Measurements from ENCODE around the gene FUS.

FUS gene

GRCh38 chr16:31202414-31203375 lies 22.8 kb downstream of the FUS start, which contains the start of gene PYCARD:
PYCARD (minus strand) TSS chr16:31202760; CDS start chr16:31202690, 70 bp downstream.
- DNase-seq (ENCODE audit: low spot score): no peak

- DNase-seq (ENCODE audit: low spot score): no peak
Observed at GRCh38 chr16:31204871-31205666, 25.1 kb downstream of the FUS start.

- DNase-seq (ENCODE audit: low spot score): no peak
Observed at GRCh38 chr16:31206776-31207175, 26.8 kb downstream of the FUS start.

- DNase-seq (ENCODE audit: low spot score): no peak
Observed at GRCh38 chr16:31213342-31213741, 33.4 kb downstream of the FUS start.

GRCh38 chr16:31213877-31214707 lies 34.2 kb downstream of the FUS start, which contains the start of gene TRIM72:
TRIM72 (plus strand) TSS chr16:31214119; CDS start chr16:31214739, 620 bp downstream.
- DNase-seq (ENCODE audit: low spot score): no peak

GRCh38 chr16:31214708-31215286 lies 34.9 kb downstream of the FUS start:
- no peak for DNase-seq (ENCODE audit: low spot score)

GRCh38 chr16:31215287-31216162 lies 35.6 kb downstream of the FUS start:
- peak; percentile 58 for DNase-seq (ENCODE audit: low spot score)

- no peak for DNase-seq (ENCODE audit: low spot score)
Observed at GRCh38 chr16:31216422-31217135, 36.6 kb downstream of the FUS start, which contains the start of gene PYDC1. PYDC1 (minus strand) TSS chr16:31217135; CDS start chr16:31217028, 107 bp downstream.

- DNase-seq (ENCODE audit: low spot score): no peak
Observed at GRCh38 chr16:31217136-31217530, 37.2 kb downstream of the FUS start.

- peak; percentile 17 for DNase-seq (ENCODE audit: low spot score)
Observed at GRCh38 chr16:31219154-31219741, 39.3 kb downstream of the FUS start.

- peak; percentile 25 for DNase-seq (ENCODE audit: low spot score)
Observed at GRCh38 chr16:31221357-31222160, 41.6 kb downstream of the FUS start.

- DNase-seq (ENCODE audit: low spot score): no peak
Observed at GRCh38 chr16:31223044-31223443, 43.1 kb downstream of the FUS start.

GRCh38 chr16:31224092-31224955 lies 44.4 kb downstream of the FUS start:
- no peak for DNase-seq (ENCODE audit: low spot score)

GRCh38 chr16:31225193-31225592 lies 45.3 kb downstream of the FUS start:
- DNase-seq (ENCODE audit: low spot score): no peak

GRCh38 chr16:31228206-31228605 lies 48.3 kb downstream of the FUS start:
- no peak for DNase-seq (ENCODE audit: low spot score)

- DNase-seq (ENCODE audit: low spot score): no peak
Observed at GRCh38 chr16:31229501-31229900, 49.6 kb downstream of the FUS start.

- DNase-seq (ENCODE audit: low spot score): no peak
Observed at GRCh38 chr16:31238041-31238440, 58.1 kb downstream of the FUS start.
